ENCODE results near the gene NUP93.

DNA sequence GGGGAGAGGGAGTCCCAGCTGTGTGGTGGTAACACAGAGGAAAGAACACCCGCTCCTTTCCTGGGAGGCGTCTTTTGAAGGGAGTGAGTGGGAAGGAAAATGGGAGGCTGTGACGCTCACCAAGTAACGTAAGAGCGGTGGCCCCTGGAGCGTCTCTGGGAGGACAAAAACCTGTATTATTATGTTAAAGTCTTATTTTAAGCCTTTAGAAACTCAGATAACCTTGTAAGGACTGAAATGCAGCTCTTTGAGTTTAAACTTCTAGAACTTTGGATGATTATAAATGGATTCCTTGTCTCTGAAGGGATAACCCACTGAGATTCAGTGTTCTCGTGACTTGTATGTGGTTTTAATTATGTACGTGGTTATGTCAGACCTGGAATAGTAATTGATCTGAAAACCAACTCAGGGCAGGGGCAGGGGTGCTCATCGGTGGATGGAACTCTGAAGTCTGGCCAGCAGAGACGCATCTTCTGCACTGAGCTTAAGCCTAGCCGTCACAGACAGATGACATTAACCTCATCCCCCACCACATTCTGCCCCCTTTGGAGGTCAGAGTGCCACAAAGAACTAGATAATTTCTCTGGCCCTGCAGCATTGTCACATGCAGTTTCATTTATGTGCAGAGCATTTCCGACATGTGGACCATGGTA, 93.3 kb downstream of the NUP93 start:
- no peak for TF ChIP-seq EZH2 (IDR thresholded peaks at IDR 0.05; ENCODE audit: low read length)
- TF ChIP-seq, protein P1, sequence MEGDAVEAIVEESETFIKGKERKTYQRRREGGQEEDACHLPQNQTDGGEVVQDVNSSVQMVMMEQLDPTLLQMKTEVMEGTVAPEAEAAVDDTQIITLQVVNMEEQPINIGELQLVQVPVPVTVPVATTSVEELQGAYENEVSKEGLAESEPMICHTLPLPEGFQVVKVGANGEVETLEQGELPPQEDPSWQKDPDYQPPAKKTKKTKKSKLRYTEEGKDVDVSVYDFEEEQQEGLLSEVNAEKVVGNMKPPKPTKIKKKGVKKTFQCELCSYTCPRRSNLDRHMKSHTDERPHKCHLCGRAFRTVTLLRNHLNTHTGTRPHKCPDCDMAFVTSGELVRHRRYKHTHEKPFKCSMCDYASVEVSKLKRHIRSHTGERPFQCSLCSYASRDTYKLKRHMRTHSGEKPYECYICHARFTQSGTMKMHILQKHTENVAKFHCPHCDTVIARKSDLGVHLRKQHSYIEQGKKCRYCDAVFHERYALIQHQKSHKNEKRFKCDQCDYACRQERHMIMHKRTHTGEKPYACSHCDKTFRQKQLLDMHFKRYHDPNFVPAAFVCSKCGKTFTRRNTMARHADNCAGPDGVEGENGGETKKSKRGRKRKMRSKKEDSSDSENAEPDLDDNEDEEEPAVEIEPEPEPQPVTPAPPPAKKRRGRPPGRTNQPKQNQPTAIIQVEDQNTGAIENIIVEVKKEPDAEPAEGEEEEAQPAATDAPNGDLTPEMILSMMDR (optimal IDR thresholded peaks at IDR 0.05 in 1 of 3, IDR thresholded peaks at IDR 0.05 in 1 of 3, conservative IDR thresholded peaks at IDR 0.05 in 1 of 3; ENCODE audit: extremely low read depth in 1 of 3, insufficient read depth in 2 of 3, low read length in 3 of 3), result no peak

Data from keratinocyte (primary cell).